ENCODE data around the gene COTL1. TPM values are rescaled to one million over a fixed set of nuclear protein-coding genes. Genes with fewer than 3 reads are reported as not detected.

COTL1 gene
- polyA plus RNA-seq, 2 of the 4 experiments (the other 2 are of a cell fraction), result 89.7 to 372 TPM

DNA sequence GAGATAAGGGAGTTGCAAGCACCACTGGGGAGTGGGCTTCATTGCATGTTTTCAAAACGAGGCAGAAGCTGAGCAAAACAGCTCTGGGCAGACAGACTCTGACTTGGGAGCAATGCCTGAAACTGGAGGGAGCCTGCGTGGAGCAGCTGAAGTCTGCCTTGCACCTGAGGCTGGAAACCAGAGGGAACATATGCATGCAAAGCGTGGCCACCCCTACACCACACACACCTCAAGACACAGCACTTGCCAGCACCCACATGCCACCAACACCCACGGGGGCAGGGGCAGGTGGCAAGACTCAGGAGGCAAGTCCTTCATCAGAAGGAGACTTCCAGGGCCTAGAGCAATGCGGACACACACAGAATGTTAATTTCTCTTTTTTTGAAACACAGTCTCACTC is 45.8 kb downstream of the COTL1 start (continued):
- TF ChIP-seq REST (IDR thresholded peaks at IDR 0.05) (no peak), PBX3 (IDR thresholded peaks at IDR 0.05) (no peak), NFE2L2 (conservative IDR thresholded peaks at IDR 0.05; ENCODE audit: low read length) (no peak), RNF2 (IDR thresholded peaks at IDR 0.05; ENCODE audit: borderline replicate concordance, low read depth) (no peak), GATA3 (IDR thresholded peaks at IDR 0.05; ENCODE audit: borderline replicate concordance) (no peak), RFX5 (IDR thresholded peaks at IDR 0.05) (no peak), NR3C1 (IDR thresholded peaks at IDR 0.05) (no peak), TP53 (CRISPR knock-in tag; IDR thresholded peaks at IDR 0.05) (no peak)

- no peak overlapping the region for H3K4me2 ChIP-seq
- H3K4me3 ChIP-seq, result no peak overlapping the region
- ChIA-PET CTCF (no interaction called here), POLR2A (no interaction called here)
- peaks cover 13% of the 10 kb centered on the region for H3K9me3 ChIP-seq
- FAIRE-seq (no peak), DNase-seq (ENCODE audit: low read depth in 1 of 2, low spot score in 1 of 2) (no peak), ATAC-seq (no peak)
- no peak for TF ChIP-seq ESRRA (IDR thresholded peaks at IDR 0.05; ENCODE audit: borderline replicate concordance, low read length)
- no peak overlapping the region for H3K27ac ChIP-seq
- WGBS (ENCODE audit: missing lambda C conversion rate), result 91% methylated on average over 13 of the region's 13 CpGs
- no peaks in the 10 kb centered on the region for H3K4me1 ChIP-seq
Observed at GRCh38 chr16:84571506-84571905, 46.4 kb downstream of the COTL1 start.

- no peak overlapping the region for H3K4me2 ChIP-seq
- FAIRE-seq (no peak), DNase-seq (ENCODE audit: low read depth in 1 of 2, low spot score in 1 of 2) (no peak), ATAC-seq (no peak)
- no peak overlapping the region for H3K27ac ChIP-seq
- CTCF ChIA-PET, result interaction anchor here (1.4 kb wide), 1 partner anchor 156 kb away, joined by 3 read pairs; no protein-coding TSS in a partner anchor
- WGBS (ENCODE audit: missing lambda C conversion rate), result 96% methylated on average over 14 of the region's 14 CpGs
- H3K4me1 ChIP-seq, result no peaks in the 10 kb centered on the region
- POLR2A ChIA-PET, result no interaction called here
- H3K4me3 ChIP-seq, result no peak overlapping the region
- H3K9me3 ChIP-seq, result peaks cover 13% of the 10 kb centered on the region
- TF ChIP-seq ATOH8 (CRISPR knock-in tag; IDR thresholded peaks at IDR 0.05; ENCODE audit: low read depth) (no peak), HOXB13 (CRISPR knock-in tag; IDR thresholded peaks at IDR 0.05; ENCODE audit: low read depth) (no peak), PHF8 (IDR thresholded peaks at IDR 0.05; ENCODE audit: borderline replicate concordance, low read depth) (no peak)
Observed at GRCh38 chr16:84570739-84571403, 47.0 kb downstream of the COTL1 start.

GRCh38 chr16:84569382-84569987 is 48.4 kb downstream of the COTL1 start:
- ATAC-seq (no peak), DNase-seq (ENCODE audit: low read depth in 1 of 2, low spot score in 1 of 2) (no peak), FAIRE-seq (no peak)
- no peak overlapping the region for H3K4me3 ChIP-seq
- H3K4me1 ChIP-seq, result no peaks in the 10 kb centered on the region
- POLR2A ChIA-PET, result no interaction called here
- 86% methylated on average over 9 of the region's 9 CpGs for WGBS (ENCODE audit: missing lambda C conversion rate)
- peaks cover 13% of the 10 kb centered on the region for H3K9me3 ChIP-seq
- no peak overlapping the region for H3K4me2 ChIP-seq
- no peak overlapping the region for H3K27ac ChIP-seq
- CTCF ChIA-PET, result interaction anchor here (0.7 to 1.4 kb wide), 7 partner anchors 37 to 169 kb away, joined by 3 to 4 read pairs (median 3); no protein-coding TSS in a partner anchor
- TF ChIP-seq HEYL (CRISPR knock-in tag; IDR thresholded peaks at IDR 0.05) (no peak), MAX (IDR thresholded peaks at IDR 0.05) (no peak), MYC (IDR thresholded peaks at IDR 0.05; ENCODE audit: borderline replicate concordance, low read length) (no peak), FOSL2 (IDR thresholded peaks at IDR 0.05) (no peak), FOSL2 (CRISPR knock-in tag; IDR thresholded peaks at IDR 0.05) (no peak), RNF2 (IDR thresholded peaks at IDR 0.05; ENCODE audit: borderline replicate concordance, low read depth) (no peak), CHD2 (IDR thresholded peaks at IDR 0.05; ENCODE audit: low read length, partially characterized antibody) (no peak), REST (IDR thresholded peaks at IDR 0.05) (no peak), EHF (CRISPR knock-in tag; IDR thresholded peaks at IDR 0.05) (no peak)
- TF ChIP-seq, protein P1, sequence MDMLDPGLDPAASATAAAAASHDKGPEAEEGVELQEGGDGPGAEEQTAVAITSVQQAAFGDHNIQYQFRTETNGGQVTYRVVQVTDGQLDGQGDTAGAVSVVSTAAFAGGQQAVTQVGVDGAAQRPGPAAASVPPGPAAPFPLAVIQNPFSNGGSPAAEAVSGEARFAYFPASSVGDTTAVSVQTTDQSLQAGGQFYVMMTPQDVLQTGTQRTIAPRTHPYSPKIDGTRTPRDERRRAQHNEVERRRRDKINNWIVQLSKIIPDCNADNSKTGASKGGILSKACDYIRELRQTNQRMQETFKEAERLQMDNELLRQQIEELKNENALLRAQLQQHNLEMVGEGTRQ (IDR thresholded peaks at IDR 0.05), result no peak

All from A549 (cell line).